HG02678 (cell line): Measurements from ENCODE around the gene R3HDM2.

Experiments used
- ATAC-seq: cut with Tn5 transposase; IDR thresholded peaks from one replicate; pipeline ENCODE4 v1.9.1; 2021; ENCODE audit warnings: mild to moderate bottlenecking, moderate library complexity; ENCODE audit not compliant: unreplicated experiment

R3HDM2 gene

DNA sequence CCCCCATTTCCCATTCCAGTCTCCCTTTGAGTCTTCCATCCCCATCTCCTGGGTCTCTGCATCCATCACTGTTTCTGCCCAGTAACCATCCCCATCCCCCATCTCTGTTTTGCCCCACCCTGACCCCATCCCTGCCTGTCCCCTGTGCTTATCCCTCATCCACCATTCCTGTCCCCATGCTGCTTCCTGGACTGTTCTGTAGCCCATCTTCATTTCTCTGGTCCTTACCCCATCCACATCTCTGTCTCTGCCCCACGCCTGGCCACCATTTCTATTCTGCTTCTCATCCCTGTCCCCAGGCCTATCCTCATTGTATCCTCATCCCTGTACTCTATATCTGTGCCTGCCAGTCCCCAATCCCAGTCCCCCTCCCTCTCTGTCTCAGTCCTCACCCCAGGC is 210.1 kb downstream of the R3HDM2 start:
- ATAC-seq, result no peak

DNA sequence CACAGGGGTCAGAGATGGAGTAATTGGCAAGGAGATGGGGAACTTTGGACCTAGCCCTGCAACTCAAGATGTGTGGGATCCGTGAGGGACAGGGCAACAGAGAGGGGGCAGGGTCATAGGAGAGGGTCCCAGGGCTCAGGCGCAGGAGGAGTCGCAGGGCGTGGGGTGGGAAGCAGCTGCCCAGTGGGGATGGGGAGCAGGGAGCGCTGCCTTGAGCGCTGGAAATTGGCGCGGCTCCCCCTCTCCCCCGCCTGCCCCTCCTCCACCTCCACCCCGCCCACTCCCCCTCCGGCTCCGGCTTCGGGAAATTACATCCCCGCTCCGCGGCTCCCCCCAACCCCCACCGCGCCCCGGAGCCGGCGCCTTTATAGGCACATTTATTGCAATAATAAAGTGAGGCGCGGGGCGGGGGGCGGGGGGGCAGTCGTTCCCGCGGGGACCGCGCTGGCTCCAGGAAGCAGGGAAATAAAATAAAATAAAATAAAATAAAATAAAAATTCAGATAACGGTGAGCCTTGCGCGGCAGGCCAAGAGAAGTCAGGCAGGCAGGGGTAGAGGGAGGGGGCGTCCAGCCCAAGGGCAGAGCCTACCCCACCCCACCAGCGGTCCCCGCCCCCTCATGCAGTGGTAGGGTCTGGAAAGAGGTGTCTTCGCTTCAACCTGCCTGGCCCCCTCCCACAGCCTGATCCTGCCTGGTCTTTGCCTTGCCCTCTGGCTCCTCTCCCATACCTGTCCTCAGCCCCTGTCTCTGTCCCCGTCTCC is 210.7 kb downstream of the R3HDM2 start:
- ATAC-seq, result no peak

DNA sequence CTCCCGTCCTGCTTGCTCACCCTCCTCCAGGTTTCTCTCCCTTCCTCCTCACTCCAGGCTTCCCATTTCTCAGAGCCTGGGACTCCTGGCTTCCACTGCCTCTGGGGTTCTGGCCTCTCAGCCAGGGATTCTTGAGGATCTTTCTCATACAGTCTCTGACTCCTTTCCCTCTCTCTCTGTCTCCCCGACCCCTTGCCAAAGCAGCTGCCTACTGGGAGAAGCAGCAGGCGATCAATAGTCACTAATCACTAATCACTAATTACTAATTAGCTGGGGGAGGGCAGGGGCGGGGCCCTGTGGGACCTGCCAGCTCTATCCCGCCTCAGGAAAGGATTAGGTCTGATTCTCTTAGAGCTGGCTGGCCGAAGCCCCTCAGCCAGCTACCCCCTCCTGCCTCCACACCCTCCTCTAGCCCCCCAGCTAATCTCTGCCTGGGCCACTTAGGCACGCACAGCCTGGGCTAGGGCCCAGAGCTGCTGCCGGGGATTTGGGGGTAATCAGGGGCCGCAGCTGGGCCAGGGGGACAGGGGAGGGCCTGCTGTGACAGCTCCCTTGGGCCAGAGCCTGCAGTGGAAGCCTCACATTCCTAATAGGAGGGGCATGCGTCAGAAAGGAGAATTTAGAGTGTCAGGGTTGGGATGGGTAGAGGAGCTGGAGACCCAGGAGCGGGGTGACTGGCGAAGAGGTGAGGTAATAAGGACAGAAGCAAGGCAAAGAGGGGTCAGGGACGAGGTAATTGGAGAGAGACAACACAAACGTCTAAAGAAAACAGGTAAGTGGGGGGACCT is 211.4 kb downstream of the R3HDM2 start:
- ATAC-seq, result no peak

DNA sequence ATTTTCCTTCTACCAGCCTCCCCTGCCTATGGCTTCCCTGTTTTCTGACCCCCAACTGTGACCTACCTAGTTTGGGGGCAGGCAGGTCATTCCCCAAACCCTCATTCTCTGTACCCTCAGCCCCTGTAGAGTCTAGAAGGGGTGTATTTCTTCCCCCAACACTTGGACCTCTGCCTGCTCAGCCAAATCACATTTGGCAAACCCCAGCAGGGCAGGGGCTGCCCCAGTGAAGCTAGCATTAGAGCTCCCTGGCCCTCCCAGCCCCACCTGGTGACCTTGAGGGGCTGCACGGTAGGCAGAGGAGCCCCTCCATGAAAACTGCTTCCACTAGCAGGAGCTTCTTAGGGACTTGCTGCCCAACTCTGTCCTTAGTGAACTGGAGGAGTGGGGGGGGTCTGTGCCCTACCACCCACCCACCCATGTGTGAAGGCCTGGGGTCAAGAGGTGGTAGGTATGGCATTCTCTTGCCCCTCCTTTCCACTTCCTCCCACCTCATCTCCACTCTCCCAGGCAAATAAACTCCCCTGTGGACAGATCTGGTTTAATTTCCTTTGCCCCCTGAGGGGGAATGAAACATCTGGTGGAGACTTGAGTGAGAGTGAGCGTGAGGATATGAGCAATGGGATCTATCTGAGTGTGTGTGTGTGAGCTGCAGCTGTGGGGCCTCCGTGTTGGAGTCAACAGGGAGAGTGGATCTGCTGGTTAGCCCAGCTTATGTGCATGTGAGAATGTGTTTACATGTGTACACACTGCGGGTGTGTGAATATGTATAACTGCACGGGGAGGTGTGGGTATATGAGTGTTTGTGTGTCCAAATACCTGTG is 212.6 kb downstream of the R3HDM2 start:
- no peak for ATAC-seq

DNA sequence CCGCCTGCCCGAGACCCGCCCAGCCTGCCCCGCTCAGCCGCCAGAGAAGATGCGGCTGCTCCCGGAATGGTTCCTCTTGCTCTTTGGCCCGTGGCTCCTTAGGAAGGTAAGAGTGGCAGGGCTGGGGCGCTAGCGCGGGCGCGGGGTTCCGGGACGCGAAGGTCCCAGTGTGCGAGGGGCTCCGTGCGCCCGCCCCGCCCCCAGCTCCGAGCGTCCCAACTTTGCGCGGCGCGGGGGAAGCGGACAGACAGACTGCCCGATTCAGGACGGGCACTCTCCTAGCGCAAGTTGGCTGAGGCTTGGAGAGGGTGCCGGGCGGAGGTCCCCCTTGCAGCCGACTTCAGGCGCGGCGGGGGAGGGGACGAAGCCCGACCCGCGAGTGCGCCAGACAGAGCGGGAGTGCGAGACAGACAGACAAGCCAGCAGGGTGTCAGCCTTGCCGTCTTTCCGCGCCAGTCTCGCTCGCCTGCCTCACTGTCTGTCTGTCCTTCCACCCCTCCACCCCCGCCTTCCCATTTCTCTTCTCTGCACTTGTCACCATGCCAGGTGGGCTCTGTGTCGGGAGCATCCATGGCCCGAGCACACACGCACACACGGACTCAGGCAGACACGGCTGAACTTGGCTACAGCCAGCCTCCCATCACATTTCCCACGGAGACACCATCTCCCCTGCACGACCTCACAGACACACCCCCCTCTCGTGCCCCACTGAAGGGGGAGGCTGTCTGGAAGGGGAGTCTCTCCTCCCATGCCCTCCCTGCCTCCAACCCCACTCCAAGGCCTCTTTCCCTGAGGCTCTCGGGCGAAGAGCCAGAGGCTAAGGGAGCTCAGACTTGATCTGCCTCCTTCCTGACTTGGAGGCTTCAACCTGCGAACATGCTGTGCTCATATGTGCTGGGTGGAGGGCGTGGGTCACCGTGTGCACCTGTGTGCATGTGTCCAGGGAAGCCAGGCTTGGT is 213.6 kb downstream of the R3HDM2 start:
- ATAC-seq, result no peak

DNA sequence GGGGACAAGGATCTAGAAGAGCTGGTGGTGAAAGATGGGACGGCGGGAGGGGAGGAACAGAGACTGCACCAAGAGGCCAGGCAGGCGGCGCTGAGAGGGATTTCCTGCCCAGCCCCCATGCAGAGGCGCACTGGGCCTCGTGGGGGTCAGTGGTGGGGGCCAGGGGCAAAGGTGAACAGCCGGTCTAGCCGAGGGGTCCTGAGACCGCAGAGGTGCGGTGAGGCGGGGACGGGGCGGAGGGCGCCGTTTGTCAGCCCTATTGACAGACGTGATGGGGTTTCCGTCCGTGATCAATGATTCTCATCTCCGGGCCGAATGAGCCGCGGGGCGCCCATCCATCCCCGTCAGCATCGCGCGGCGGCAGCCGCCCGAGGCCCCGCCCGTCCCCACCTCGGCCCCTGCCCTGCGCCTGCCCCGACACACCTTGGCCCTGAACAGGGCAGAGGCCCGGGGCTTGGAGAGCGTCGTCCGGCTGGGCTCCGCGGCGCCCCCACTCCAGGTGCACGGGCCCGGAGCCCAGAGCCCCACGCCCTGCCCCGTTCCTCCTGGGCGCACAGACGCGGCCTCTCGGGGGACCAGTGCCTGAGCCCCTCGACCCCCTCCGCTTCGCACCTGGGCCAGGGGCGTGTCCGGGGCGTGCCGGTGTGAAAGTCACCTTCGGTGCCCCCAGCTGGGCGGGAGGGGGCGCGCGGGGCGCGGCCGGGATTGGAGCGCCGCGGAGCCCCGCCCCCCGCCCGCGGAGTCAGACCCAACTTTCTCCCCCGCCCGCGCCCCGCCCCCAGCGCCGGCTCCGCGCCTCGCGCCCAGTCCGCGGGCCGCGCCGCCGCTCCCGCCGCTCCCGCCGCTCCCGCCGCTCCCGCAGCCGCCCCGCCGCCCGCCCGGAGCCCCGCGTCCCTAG is 214.6 kb downstream of the R3HDM2 start, which contains the start of gene NXPH4:
Gene NXPH4 (plus strand): TSS at position 781 of the 898 bp plus-strand sequence. CDS start 176 bp downstream, outside the sequence.
- peak; percentile 28 for ATAC-seq

DNA sequence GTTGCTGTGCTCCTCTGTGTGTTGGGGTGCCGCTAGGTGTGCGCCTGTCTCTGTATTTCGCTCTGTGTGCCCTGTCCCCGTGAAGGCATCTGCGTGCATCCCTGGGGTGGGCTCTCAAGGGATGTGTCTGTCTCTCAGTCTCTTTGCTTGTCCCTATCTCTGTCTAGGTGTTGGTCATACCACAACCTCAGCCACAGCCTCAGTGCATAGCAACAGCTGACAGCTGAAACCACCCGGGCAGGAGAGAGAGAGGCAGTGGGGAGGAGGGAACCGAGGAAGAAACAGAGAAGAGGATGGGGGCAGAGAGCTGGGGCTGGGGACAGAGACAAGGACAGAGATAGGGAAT is 215.2 kb downstream of the R3HDM2 start:
- ATAC-seq, result peak; percentile 47

DNA sequence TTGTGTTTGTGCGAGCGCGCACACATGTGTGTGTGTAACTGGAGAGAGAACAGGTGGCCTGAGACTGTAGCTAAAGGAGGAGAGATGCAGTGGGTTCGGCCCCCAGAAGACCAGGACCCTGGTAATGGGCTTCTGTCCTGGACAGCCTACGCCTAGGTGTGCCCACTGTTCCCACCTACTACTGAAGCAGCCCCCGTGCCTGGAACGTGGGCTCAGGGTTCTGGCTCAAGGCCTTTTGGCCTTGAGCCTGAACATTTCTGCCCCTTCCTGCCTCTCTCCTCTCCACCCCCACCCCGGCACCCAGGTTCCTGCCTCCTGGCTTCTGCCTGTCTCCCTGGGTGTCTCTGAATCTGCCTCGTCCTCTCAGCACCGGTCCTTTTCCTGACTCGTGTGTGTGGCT is 215.8 kb downstream of the R3HDM2 start:
- ATAC-seq, result no peak

DNA sequence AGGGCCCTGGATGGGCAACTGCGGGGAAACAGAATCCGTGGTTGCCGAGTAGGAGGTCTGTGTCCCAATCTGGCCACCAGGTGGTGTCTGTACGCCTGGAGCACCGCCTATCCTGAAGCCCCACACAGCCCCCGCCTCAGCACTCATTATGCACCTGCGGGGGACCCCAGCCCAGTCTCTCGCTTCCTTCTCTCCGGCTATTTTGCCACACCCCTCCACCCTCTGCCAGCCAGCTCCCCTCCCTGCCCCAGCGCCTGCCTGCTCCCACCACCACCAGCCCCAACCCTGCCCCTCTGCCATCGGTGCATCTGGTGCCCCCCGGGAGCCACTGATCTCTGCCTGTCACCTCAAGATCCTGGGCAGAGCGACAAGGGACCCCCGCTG is 216.5 kb downstream of the R3HDM2 start:
- no peak for ATAC-seq

DNA sequence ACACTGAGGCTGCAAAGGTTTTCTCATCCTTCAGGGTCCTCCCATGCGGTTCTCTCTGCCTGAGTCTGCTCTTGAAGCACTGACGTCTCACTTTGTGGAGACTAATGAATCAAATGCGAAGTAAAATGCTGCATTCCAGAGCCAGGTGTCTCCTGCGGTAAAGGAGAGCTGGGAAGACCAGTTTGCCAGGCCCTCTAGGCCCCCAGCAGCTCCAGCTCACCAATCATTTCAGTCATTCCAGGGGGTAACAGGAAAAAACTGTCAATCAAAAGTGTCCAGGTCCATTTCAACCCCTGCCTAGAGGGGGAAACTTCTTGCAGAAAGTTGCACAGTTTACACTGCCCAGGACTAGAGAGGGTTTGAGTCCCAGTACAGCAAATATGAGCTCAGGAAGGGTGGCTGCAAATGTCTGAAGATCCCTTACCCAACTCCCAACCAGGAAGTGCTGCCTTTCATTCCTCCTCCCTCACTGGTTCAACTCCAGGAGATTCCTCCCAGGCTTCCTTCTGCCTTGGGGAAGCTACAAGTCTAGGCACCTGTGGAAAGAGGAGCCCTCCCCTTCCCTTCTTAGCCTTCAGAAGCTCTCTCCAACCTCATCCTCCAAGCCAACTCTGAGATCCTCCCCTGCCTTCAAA is 217.0 kb downstream of the R3HDM2 start:
- ATAC-seq, result no peak

DNA sequence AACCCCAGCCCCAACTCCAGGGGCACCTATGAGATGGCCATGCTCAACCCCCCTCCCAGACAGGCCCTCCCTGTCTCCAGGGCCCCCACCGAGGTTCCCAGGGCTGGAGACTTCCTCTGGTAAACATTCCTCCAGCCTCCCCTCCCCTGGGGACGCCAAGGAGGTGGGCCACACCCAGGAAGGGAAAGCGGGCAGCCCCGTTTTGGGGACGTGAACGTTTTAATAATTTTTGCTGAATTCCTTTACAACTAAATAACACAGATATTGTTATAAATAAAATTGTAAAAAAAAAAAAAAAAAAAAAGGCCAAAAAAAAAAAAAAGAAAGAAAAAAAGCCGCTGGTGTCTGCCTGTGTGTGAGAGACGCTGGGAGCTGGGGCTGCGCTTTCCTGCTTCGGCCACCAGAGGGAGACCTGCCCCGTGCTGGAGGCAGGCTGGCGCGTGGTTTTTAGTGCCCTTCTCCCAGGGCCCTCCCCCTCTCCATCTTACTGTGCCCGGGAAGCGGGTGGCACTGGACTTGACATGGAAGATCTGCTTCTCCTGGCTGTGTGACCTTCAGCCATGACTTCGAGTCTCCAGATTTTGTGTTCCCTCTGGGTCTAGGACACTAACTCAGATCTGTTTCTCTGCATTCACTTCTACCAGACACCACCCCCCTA is 217.7 kb downstream of the R3HDM2 start:
- ATAC-seq, result no peak

DNA sequence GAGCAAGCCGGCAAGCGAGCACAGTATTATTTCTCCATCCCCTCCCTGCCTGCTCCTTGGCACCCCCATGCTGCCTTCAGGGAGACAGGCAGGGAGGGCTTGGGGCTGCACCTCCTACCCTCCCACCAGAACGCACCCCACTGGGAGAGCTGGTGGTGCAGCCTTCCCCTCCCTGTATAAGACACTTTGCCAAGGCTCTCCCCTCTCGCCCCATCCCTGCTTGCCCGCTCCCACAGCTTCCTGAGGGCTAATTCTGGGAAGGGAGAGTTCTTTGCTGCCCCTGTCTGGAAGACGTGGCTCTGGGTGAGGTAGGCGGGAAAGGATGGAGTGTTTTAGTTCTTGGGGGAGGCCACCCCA is 218.2 kb downstream of the R3HDM2 start:
- ATAC-seq, result no peak

DNA sequence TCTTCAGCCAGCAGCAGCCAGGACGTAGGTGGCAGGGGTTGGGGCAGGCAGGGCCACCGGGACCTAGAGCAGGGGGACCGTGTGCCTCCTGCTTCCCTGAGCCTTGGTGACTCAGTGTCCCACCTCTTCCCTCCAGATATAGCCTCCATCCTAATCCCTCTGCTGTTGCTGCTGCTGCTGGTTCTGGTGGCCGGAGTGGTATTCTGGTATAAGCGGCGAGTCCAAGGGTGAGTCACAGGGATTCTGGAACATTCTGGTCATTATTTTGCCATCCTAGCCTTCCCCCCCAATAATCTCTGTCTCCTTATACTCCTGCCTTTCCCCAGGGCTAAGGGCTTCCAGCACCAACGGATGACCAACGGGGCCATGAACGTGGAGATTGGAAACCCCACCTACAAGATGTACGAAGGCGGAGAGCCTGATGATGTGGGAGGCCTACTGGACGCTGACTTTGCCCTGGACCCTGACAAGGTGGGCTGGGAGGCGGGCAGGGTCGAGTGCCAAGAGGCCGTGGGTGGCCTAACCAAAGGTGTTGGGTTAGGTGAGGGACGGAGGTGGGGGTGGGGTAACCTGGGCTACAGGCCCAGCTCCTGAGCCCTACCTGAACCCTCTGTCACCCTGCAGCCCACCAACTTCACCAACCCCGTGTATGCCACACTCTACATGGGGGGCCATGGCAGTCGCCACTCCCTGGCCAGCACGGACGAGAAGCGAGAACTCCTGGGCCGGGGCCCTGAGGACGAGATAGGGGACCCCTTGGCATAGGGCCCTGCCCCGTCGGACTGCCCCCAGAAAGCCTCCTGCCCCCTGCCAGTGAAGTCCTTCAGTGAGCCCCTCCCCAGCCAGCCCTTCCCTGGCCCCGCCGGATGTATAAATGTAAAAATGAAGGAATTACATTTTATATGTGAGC is 218.8 kb downstream of the R3HDM2 start:
- no peak for ATAC-seq

DNA sequence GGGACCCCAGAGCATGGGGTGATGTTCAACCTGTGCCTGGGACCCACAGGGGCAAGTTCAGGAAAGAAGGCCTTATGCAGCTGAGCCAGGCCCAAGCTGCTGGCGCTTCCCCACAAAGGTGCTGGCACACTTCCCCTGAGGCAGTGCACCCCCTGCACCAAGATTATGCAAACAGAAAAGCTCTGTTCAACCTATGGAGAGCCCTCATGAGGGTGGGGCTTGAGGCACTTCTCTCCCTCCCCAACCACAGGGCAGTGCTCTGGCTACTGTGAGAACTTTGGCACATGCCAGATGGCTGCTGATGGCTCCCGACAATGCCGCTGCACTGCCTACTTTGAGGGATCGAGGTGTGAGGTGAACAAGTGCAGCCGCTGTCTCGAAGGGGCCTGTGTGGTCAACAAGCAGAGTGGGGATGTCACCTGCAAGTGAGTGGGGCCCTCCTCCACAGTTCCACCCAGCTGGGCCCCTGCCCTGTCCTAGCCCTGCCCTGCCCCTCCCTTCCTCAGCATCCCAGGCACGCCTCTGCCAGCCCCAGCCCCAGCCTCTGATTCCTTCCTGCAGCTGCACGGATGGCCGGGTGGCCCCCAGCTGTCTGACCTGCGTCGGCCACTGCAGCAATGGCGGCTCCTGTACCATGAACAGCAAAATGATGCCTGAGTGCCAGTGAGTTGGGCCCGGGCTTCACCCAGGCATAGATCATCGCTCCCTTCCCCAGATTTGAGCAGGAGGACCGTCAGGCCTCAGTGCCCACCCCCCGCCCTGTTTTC is 219.7 kb downstream of the R3HDM2 start:
- no peak for ATAC-seq

DNA sequence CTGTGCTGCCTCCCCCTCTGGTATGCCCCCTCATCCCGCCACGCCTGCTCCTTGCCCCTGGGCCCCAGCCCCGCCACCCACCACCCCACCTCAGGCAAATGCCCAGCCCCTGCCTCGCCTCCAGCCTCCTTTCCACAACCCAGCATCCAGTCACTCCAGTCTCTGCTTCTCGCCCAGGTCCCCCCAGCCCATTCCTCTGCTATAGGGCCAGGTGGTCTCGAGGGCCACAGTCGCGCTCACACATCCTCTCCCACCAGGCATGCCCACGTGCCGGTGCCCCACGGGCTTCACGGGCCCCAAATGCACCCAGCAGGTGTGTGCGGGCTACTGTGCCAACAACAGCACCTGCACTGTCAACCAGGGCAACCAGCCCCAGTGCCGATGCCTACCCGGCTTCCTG is 220.4 kb downstream of the R3HDM2 start:
- no peak for ATAC-seq

DNA sequence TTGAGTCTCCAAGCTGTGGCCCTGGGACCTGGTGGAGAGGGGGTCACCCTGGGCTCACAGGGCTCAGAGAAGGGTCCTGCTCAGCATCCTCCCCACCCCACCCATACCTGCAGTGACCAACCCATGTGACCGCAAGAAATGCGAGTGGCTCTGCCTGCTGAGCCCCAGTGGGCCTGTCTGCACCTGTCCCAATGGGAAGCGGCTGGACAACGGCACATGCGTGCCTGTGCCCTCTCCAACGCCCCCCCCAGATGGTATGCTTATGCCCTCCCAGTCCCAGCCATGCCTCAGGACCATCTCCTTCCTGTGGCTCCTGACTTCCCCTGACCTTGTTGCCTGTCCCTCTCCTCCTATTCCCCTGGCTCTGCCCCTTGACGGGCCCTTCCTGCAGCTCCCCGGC is 220.9 kb downstream of the R3HDM2 start:
- ATAC-seq, result no peak
